Measurements from ENCODE around the gene TTYH2. TPM values are rescaled to one million over a fixed set of nuclear protein-coding genes. Genes with fewer than 3 reads are reported as not detected.

TTYH2 gene
- total RNA-seq, 1 experiment from 2014 or later = 15.4 TPM

DNA sequence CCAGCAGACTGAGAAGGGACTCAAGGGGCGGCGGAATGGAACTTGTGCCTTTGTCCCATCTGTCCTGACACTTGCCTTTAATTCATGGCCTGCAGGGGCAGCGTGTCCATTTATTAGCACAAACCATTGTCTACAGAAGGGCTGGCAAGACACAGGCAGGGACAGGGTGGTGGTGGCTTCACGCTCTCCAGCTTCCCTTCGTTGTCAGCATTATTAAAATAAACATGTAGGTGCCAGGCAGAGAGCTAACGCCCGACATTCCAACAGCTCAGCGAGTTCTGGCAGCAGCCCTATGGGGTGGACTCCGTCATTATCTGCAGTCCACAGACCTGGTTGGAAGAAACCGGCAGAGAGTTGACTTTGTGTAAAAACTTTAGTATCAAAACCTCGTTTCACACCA lies 77.0 kb downstream of the TTYH2 start:
- CTCF ChIA-PET = no interaction called here
- no TSS peak for BruUV-seq (replicated peaks)
- TF ChIP-seq EZH2 (IDR thresholded peaks at IDR 0.05; ENCODE audit: borderline replicate concordance, low read depth, low read length, poor library complexity, severe bottlenecking) (no peak), CTCF (conservative IDR thresholded peaks at IDR 0.05; ENCODE audit: low read depth, low read length) (no peak)
- Histone ChIP-seq H3K9me3 (ENCODE audit: low read depth, low read length, poor library complexity, severe bottlenecking) (no peaks in the 10 kb centered on the region), H3K27ac (ENCODE audit: low read depth, low read length, poor library complexity, severe bottlenecking) (no peak overlapping the region), H3K36me3 (ENCODE audit: insufficient read depth, low read length, poor library complexity, severe bottlenecking) (no peaks in the 10 kb centered on the region), H3K4me1 (ENCODE audit: insufficient read depth, low read length, poor library complexity, severe bottlenecking) (no peaks in the 10 kb centered on the region), H3K4me3 (ENCODE audit: low read depth, low read length, poor library complexity, severe bottlenecking) (no peak overlapping the region), H3K27me3 (replicated peaks; ENCODE audit: insufficient read depth, low read depth, low read length, poor library complexity) (no peaks in the 10 kb centered on the region)
- no peak for DNase-seq (ENCODE audit: low spot score)
- POLR2A ChIA-PET (ENCODE audit: low non-redundant PET) = no interaction called here
- intact Hi-C loops (cut with micrococcal nuclease; ENCODE audit: unreplicated experiment) = no loop called here

DNA sequence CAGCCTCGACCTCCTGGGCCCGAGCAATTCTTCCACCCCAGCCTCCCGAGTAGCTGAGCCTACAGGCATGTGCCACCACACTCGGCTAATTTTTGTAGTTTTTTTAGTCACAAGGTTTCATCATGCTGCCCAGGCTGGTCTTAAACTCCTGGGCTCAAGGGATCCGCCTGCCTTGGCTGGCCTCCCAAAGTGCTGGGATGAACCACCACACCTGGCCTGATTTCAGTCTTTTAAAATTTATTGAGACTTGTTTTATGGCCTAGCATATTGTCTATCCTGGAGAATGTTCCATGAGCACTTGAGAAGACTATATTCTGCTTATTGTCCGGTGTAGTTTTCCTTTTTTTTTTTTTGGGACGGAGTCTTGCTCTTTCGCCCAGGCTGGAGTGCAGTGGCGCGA lies 79.1 kb downstream of the TTYH2 start:
- CTCF ChIA-PET = interaction anchor here (0.6 kb wide), 1 partner anchor 74 kb away, joined by 3 read pairs; no protein-coding TSS in a partner anchor
- H3K36me3 ChIP-seq (ENCODE audit: insufficient read depth, low read length, poor library complexity, severe bottlenecking) = no peaks in the 10 kb centered on the region
- no peaks in the 10 kb centered on the region for H3K9me3 ChIP-seq (ENCODE audit: low read depth, low read length, poor library complexity, severe bottlenecking)
- no peaks in the 10 kb centered on the region for H3K4me1 ChIP-seq (ENCODE audit: insufficient read depth, low read length, poor library complexity, severe bottlenecking)
- no peak for TF ChIP-seq EZH2 (IDR thresholded peaks at IDR 0.05; ENCODE audit: borderline replicate concordance, low read depth, low read length, poor library complexity, severe bottlenecking)
- TF ChIP-seq CTCF (conservative IDR thresholded peaks at IDR 0.05; ENCODE audit: low read depth, low read length) = no peak
- no peak overlapping the region for H3K27ac ChIP-seq (ENCODE audit: low read depth, low read length, poor library complexity, severe bottlenecking)
- POLR2A ChIA-PET (ENCODE audit: low non-redundant PET) = no interaction called here
- no peak for DNase-seq (ENCODE audit: low spot score)
- H3K27me3 ChIP-seq (replicated peaks; ENCODE audit: insufficient read depth, low read depth, low read length, poor library complexity) = no peaks in the 10 kb centered on the region
- no peak overlapping the region for H3K4me3 ChIP-seq (ENCODE audit: low read depth, low read length, poor library complexity, severe bottlenecking)
- intact Hi-C loops (cut with micrococcal nuclease; ENCODE audit: unreplicated experiment) = no loop called here
- no TSS peak for BruUV-seq (replicated peaks)

GRCh38 chr17:74295625-74296547 lies 82.5 kb downstream of the TTYH2 start:
- Histone ChIP-seq H3K27ac (ENCODE audit: low read depth, low read length, poor library complexity, severe bottlenecking) (no peak overlapping the region), H3K9me3 (ENCODE audit: low read depth, low read length, poor library complexity, severe bottlenecking) (no peaks in the 10 kb centered on the region), H3K27me3 (replicated peaks; ENCODE audit: insufficient read depth, low read depth, low read length, poor library complexity) (no peaks in the 10 kb centered on the region), H3K4me3 (ENCODE audit: low read depth, low read length, poor library complexity, severe bottlenecking) (no peak overlapping the region), H3K36me3 (ENCODE audit: insufficient read depth, low read length, poor library complexity, severe bottlenecking) (no peaks in the 10 kb centered on the region), H3K4me1 (ENCODE audit: insufficient read depth, low read length, poor library complexity, severe bottlenecking) (no peaks in the 10 kb centered on the region)
- TF ChIP-seq EZH2 (IDR thresholded peaks at IDR 0.05; ENCODE audit: borderline replicate concordance, low read depth, low read length, poor library complexity, severe bottlenecking) = no peak
- no peak for TF ChIP-seq CTCF (conservative IDR thresholded peaks at IDR 0.05; ENCODE audit: low read depth, low read length)
- CTCF ChIA-PET = interaction anchor here (0.7 kb wide), 1 partner anchor 36 kb away, joined by 6 read pairs; no protein-coding TSS in a partner anchor
- DNase-seq (ENCODE audit: low spot score) = no peak
- intact Hi-C loops (cut with micrococcal nuclease; ENCODE audit: unreplicated experiment) = loop anchor here (5.0 kb wide), 1 partner anchor 84 kb away; the partner anchor contains the start of gene TTYH2
- no TSS peak for BruUV-seq (replicated peaks)
- POLR2A ChIA-PET (ENCODE audit: low non-redundant PET) = no interaction called here
